Mucosa of gallbladder (tissue), 1 donor: ENCODE results near the gene FCN3. TPM values are rescaled to one million over a fixed set of nuclear protein-coding genes. Genes with fewer than 3 reads are reported as not detected.

Source experiments
- DNase-seq: peaks from one replicate; pipeline ENCODE4 v3.0.0-alpha.2; 2020; ENCODE audit warnings: low spot score
- total RNA-seq: library from RNA; stranded (reverse); gene quantifications from one replicate; pipeline ENCODE4 v1.2.1, GENCODE V29; 2021
- donor health status: DM: no; HTN: no; CAD: no.

FCN3 gene
- total RNA-seq, 1 donor from 2014 or later: 3.5 TPM

DNA sequence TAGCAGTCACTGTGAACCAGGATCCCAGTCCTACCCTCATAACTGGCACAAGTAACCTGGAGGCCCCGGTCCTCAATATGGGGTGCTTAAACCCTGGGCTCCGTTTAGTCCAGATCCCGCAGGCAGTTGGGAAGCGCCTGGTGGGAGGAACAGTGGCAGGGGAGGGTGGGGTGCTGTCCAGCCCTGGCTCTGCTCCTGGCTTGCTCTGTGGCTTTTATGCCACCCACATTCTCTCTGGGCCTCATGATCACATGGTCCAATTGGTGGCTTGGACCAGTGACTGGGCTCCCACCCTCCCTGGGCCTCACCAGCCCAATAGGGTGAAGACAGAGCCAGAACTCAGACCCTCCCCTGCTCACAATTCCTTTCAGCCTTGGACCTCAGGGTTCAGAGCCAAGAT is 5.6 kb upstream of the FCN3 start:
- DNase-seq: no peak

DNA sequence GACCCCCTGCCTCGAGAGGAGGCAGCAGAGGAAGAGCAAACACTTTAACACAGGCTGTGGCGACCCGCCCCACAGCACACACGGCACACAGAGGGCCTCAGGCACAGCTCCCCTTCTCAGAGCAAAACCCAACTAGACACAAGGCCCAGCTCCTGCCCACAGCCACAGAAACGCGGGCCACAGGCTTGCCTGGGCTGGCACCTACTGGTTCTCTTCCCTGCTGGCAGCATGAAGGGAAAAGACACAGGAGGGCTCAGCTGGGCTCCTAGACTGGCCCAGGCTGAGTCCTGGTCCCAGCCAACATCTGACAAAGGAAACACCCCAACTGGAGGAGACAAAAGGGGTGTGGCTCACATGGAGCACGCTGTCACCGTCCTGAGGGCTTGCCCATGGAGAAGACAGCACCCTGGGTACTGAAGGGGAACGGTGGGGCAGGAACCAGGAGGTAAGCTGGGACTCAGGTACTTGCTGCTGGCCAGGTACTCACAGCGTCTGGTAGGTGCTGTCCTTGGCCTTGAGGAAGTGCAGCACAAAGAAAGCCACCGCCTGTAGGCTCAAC is 5.0 kb upstream of the FCN3 start:
- DNase-seq: no peak

DNA sequence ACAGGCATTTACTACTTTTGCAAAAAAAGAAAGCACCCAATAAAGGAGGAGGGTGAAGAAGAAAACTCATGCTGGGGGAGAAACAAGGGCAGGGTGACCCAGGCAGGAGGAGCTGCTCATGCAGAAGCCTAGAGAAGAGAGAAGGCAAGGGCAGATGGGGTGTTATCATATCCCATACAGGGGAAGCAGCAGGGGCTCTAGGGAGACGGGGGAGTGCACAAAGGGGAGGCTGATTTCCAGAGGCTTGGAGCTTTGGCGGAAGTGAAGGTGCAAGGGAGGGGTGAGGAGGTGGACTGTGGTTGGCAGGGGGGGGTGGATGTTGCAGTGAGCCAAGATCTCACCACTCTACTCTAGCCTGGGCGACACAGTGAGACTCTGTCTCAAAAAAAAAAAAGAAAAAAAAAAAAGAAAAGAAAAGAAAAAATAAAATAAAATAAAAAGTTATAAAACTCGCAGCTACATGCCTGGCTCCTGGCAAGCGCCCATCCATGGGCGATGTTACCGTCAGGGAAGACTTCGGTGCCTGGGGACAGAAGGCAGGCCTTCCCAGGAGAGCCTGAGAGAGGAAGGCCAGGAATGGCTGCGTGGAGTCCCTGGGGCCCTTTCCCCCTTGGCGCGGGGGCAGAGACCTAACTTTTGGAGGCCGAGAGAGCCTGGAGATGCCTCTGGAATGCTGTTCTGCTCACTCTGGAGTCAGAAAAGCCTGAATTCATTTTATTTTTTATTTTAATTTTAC is 3.3 kb upstream of the FCN3 start:
- DNase-seq: no peak

DNA sequence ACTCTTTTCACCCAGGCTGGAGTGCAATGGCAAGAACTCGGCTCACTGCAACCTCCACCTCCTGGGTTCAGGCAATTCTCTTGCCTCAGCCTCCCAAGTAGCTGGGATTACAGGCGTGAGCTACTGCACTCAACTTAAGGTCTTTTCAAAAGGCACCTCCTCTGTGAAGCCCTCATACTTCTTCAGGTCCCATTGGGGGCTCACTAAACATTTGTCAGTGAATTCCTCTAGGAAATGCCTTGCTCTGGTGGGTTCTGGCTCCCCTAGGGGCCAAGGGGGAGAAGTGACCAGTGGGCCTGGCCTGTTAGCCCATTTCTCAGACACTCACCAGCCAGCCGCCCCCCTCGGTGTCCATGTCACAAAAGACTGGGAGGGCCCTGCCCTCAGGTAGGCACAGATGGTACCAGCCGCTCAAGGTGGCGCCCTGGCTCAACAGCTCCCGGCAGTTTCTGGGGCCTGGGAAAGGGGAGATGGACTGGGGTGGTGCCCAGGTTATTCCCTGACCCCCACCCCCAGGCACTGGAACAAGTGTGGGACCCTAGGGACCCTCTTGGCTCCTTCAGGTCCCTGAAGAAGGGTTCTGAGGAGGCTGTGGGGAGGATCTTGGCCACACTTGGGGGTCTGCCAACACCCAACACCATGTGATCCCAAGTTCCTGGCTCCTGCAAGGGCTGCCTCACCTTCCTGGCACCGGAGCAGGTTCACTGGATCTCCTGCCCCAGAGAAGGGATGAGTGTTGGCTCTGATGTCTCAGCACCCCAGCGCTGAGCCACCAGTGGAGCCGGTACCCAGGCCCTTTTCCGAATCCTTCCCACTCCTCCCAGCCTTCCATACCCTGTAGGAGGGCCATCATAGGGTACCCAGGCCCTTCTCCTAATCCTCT is 1.6 kb downstream of the FCN3 start:
- DNase-seq: no peak

DNA sequence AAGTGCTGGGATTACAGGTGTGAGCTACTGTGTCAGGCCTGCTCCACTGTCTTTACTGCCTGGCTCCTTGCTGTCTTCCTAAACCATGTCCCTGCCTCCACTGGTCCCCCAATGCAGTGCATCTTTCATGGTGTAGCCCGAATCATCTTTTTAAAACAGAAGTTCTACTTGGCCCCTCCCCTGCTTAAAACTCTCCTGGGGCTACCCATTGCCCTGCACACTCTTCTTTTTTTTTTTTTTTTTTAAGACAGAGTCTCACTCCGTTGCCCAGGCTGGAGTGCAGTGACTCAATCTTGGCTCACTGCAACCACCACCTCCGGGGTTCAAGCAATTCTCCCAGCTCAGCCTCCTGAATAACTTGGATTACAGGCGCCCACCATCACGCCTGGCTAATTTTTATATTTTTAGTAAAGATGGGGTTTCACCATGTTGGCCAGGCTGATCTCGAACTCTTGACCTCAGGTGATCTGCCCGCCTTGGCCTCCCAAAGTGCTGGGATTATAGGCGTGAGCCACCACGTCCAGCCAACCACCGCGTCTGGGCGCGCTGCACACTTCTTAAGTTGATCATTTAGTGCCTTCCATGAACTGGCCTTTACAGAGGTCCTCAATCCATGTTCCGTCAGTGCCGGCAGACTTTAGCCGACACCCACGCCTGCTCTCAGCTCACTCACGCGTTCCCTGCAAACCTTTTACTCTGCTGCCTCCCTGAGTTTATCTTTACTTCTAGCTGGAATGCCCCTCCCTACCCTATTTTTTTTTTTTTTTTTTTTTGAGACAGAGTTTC is 2.4 kb downstream of the FCN3 start:
- no peak for DNase-seq

DNA sequence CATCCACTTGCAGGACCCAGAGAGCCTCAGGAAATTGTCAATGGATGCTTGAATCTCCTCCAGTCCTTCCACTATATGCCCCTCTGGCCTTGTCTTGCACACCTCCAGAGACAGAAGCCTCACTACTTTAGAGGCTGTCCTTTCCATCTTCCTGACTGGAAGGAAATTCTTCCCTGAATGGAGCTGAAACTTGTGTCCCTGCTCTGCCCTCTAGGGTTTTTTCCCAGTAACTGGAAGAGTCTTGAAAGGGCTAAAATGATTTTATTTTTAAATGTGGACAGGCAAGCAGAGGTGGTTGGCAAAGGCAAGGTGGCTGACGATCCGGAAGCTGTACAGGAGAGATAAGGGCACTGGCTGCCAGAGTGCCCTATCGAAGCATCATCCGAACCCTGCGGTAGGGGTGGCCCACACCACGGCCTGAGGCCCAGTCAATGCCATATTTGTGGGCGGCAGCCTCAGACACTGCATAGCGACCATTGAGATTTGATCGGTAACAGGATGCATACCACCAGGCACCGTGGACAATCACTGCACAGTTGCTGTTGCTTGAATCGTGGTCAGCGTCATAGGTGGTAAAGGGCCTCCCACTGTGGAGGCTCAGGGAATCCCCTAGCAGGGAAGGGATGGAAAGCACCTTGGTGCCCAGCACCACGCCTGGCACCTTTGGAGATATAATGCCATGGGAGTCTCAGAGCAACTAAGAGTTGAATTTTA is 5.6 kb downstream of the FCN3 start:
- DNase-seq: no peak

DNA sequence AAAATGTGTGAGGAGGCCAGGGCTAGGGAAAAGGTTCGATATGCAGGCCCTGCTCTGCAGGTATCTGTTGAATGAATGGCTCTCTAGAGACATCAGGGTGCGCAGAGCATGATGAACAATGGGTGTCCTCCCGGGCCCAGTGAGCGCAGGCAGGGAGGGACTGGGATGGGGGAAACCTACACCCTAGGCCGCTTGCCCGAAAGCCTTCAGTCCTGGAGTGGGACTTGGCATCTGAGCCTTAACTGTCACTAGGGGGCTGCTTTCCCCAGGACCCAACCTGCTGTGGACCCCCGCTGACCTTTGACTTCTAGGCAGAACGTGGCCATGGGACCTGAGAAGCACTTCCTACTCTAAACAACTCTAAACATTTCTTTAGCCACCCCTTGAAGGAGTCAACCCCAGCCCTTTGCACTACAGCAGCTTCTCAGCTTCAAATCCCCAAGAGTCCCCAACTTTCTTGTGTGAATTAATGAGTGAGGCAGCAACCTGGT is 7.4 kb downstream of the FCN3 start:
- no peak for DNase-seq

DNA sequence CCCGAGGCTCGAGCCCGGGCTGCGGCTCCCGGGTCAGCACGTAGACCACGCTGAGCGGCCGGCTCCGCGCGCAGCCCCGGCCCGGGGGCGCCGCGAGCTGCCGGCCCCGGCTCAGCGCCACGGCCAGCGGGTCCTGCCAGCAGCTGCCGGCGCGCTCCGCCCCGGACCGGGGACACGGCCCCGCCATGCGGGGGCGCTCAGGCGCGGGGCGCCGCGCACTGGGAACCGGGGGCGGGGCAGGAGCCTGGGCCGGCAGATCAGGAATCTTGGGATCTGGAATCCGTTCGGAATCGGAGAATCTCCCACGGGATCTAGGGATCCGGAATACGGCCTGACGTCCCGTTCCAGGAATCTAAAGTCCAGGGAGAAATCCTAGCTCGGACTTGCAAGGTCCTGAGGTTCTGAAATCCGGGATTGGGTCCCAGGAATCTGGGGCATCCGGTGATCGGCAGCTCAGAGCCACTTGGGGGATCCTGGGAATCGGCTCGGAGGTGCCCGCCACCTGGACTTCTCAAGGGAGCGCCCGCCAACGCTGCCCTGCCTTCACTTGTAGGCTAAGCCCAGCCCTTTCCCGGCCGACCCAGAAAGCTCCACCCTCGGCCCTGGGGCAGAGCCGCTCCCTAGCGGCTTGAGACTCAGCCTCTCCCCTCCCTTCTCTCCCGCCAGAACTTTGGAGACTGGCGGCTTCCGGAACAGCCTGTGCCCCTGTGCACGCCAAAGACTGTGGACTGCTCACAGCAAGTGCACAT is 8.0 kb downstream of the FCN3 start, which contains the start of gene MAP3K6:
TSS of gene MAP3K6 (minus strand) at position 551 of the 749 bp plus-strand sequence. CDS start at position 187, 364 bp downstream.
- peak; percentile 75 for DNase-seq

DNA sequence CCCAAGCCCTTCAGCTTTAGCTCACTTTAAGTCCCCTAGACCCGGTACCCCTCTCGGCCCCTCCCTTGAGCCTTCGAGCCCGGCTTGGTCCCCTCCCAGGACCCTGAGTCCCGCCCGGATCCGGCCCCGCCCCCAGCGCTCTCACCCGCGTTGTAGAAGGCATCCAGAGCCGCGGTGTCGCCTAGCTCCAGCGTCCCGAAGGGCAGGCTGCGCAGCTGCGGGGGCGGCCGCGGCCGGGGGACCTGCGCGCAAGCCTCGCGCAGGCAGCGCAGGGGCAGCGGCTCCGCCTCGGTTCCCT is 8.6 kb downstream of the FCN3 start:
- DNase-seq: peak; percentile 74

DNA sequence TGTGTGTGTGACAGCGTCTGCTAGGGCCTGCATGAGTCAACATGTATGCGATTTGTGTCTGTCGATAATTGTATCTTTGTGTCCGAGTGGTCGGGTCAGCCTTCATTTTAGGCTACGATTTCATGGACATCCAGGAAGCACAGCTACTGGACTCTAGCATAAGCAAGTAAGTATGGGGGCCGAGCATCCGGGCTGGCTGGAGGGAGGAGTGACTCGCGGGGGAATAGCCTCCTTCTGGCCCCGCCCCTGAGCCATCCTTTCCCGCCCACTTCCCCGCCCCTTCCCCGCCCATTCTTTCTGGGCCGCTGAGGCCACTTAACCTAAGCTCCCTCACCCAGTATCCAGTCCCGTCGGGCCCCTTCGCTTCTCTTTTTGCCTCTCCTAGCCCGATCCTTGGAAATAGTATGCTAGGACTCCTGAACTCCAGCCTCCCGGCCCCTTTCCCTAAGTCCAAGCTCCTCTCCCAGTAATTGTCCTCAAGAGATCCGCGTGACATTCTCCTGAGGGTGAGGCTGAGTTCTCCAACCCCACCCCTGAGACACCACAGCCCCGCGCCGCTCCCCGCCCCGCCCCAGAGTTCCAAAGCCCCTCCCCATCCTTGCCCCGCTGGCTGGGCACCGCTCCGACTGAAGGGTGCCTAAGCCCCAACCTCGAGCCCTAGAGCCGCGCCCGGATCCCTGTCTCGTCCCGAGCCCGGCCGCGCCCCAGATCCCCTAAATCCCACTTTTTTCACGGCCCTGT is 9.1 kb downstream of the FCN3 start:
- DNase-seq: peak; percentile 87

DNA sequence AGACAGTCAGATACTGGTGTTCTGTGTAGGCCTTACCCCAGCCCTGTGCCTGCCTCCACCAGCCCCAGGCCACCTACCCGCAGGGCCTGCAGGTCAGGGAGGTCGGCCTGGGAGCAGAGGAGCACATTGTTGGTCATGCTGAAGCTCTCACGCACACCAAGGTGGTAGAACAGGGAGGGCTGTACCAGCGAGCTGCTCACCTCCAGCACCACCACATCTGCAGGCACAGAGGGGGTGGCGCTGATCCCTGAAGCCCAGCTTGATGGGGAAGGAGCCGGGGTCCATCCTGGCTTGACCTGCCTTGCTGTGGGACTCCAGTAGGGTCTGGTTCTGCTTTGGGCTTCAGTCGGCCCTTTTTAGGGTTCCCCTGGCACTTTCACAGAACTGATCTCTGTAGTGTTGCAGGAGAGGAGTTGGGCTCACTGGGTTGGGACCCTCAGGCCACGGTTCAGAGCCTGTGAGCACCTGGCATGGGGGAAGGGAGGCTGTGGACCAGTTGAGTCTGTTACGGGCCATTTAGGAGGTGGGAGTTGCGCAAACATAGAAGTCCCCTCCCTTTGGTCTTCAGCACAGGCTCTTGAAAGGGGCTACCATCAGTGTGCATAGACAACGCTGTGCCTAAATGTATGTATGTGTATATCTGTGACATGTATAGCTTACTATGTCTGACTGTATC is 9.8 kb downstream of the FCN3 start:
- DNase-seq: no peak

DNA sequence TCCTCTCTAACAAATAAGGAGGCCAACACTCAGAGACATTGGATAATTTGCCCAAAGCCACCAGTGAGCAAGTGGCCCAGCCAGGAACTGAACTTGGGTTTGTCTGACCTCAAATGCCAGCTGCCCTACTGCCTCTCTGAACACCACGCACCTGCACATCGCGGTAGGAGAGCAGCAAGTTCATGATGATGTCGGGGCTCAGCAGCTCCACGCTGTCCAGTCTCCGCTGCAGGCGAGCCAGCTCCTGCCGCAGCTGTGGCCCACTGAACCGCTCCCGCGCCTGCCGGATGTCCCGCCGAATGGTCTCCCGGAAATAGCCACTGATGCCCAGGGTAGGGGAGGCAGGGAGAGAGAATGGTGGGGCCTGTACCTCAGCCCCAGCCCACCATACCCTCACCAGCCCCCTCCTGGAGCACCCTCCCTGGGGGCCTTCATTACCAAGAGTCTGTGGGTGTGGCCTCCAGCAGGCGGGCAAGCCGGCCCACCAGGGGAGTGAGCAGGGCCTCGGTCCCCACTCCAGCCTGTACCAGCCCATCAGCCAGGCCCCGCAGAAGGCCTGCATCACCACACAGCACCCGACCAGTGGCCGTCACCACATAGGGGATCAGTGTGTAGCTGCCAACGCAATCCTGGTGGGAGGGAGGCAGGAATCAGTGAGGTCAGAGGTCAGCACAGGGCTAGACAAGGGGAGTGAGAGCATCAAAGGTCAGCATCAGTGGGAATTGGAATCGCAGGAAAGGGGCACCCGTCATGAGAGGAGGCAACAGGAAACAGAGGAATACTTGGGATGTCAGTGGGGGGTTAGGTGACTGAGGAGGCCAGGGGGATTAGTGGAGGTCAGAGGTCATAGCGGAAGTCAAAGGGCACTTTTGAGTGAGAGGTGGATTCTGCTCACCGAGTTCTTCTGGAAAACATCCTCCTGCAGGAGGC is 10.6 kb downstream of the FCN3 start:
- no peak for DNase-seq

DNA sequence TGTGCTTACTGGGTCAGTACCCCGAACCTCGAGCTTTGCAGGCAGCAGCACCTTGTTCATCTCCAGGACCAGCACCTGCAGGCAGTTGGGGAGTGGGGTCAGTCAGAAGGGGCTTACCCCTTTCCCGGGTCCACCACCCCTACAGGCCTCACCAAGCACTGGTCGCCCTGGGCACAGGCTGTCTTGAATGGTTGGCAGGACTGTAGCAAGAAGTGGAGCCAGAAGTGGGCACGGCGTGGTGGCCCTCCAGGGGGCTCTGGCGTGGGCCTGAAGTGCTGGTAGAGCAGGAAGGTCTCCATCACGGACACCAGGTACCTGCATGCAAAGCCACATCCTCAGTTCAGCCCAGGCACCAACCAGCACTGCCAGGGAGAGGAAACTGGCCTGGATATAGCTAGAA is 13.1 kb downstream of the FCN3 start:
- DNase-seq: no peak

DNA sequence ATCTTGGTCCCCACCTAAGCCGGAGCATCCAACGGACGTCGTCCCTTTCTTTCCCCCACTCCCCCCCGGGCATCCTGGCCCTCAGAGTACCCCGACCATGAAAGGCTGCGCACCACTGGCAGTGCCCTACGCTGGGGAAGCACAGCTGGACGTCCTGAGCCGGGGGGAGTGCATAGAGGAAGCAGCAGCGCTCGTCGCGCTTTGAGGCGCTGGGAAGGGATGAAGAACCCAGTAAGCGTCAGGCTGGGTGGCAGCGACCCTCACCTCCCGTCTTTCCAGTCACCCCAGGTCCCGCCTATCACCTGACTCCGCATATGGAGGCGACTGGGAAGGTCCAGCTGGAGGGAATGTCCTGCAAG is 13.6 kb downstream of the FCN3 start:
- DNase-seq: no peak

DNA sequence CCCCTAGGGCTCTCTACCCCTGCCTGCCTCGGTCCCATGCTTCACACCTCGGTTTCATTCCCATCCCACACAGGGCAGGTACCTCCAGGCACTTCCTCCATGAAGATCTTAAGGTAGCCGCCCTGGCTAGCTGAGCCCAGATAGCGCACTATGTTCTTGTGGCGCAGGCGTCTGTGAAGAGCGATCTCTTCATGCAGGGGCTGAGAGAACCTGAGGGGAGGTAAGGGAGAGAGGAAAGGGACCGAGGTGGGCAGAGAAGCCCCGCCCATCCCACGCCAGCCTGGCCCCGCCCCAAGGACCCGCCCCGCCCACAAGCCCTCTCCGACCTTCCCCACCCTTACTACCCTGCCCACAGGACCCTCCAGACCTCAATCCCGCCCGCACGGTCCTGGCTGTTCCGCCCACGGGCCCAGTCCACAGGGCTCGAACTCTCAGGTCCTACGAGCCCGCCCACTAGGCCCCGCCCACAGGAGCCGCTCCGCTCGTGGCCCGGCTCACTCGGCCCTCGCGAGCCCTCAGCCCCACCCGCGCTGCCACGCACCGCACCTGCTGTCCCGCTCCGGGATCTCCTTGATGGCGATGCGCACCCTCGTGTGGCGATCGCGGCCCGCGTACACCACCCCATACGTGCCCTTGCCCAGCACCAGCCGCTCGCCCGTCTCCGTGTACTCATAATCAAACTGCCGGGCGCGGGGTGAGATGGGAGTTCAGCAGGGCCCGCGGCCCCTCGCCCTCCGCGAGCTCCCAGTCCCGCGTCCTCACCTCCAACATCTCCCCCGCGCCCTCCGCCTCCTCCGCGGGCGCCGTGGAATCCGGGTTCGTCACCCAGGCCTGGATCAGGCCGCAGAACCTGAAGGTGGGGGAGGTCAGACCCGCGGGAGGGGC is 14.2 kb downstream of the FCN3 start:
- DNase-seq: no peak

DNA sequence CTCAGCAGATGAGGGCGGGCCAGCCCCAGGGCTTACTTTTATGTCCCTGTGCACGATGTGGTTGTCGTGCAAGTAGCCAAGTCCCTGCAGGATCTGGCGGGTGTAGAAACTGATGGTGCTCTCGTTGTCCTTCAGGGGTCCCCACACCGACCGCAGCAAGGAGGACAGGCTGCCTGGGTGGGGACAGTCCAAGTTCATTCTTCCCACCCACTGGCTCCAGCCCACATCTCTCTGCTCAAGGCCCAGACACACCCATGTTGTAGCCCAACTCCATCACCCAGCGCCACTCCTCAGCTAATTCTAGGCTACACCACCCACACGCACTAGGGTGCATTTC is 14.8 kb downstream of the FCN3 start:
- no peak for DNase-seq

DNA sequence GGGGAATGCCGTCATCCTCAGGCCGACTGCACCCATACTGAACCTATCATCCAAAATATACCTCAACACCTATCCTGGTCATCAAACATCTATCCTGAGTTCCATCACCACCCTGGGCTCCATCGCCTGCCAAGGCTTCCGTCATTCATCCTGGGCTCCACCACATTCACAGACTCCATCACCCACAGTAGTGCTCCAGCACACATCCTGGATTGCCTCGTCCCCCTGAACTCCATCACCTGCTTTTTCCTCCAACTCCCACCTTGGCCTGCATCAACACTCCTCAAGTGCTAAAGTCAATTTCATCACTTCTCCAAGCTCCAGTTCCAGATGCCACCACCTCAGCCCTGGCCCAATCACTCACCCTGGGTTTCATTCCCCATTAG is 15.7 kb downstream of the FCN3 start:
- DNase-seq: no peak
